Kidney (tissue), 14 donors: ENCODE results near the gene DAP3. TPM values are rescaled to one million over a fixed set of nuclear protein-coding genes. Genes with fewer than 3 reads are reported as not detected.

Source experiments
- DNase-seq, 5 donors: peaks; one replicate each; pipeline ENCODE4 v3.0.0-alpha.2; 2013 to 2020
- FAIRE-seq: peaks from 2 replicates; lab custom pipeline; 2012; peaks lifted over from hg19 to GRCh38; lab: Jason Lieb, UNC
- H3K27ac ChIP-seq, 2 donors: one replicate each; pipeline ENCODE4 v1.7.0; 2013; ENCODE audit warnings: low read depth in 2 of 2, low read length in 2 of 2, inconsistent platforms in 1 of 2
- H3K27me3 ChIP-seq: one replicate; pipeline ENCODE4 v1.7.1; 2013; ENCODE audit warnings: low read length, inconsistent platforms; ENCODE audit not compliant: control insufficient read depth, insufficient read depth
- H3K36me3 ChIP-seq, 3 donors: one replicate each; pipeline versions ENCODE4 v1.7.0 to v1.7.1; 2013; ENCODE audit warnings: low read length in 3 of 3, control low read depth in 1 of 3, inconsistent platforms in 1 of 3; ENCODE audit not compliant: insufficient read depth in 3 of 3, control insufficient read depth in 2 of 3
- H3K4me1 ChIP-seq, 3 donors: one replicate each; pipeline versions ENCODE4 v1.7.0 to v1.7.1; 2013; ENCODE audit warnings: low read length in 3 of 3, inconsistent platforms in 1 of 3, low read depth in 1 of 3; ENCODE audit not compliant: control insufficient read depth in 2 of 3, insufficient read depth in 2 of 3
- H3K4me3 ChIP-seq, 3 donors: one replicate each; pipeline versions ENCODE4 v1.7.0 to v1.8.1; 2013; ENCODE audit warnings: low read length in 3 of 3, control low read depth in 1 of 3, inconsistent platforms in 1 of 3
- H3K9ac ChIP-seq, 3 donors: one replicate each; pipeline versions ENCODE4 v1.7.0 to v1.7.1; 2013; ENCODE audit warnings: low read length in 3 of 3, control low read depth in 1 of 3, inconsistent platforms in 1 of 3
- H3K9me3 ChIP-seq, 3 donors: one replicate each; pipeline versions ENCODE4 v1.7.0 to v1.7.1; 2013; ENCODE audit warnings: low read length in 3 of 3, control low read depth in 1 of 3, inconsistent platforms in 1 of 3; ENCODE audit not compliant: control insufficient read depth in 2 of 3, insufficient read depth in 1 of 3
- intact Hi-C: fragments of 100-400 bp; cut with DNase I; formaldehyde crosslinking; loops from one replicate; pipeline ENCODE4 v1.11.1; 2022
- polyA plus RNA-seq: library from polyadenylated mRNA; stranded (reverse); fragments of 350-450 nt; fragmentation: Illumina TruSeq; extraction: RNeasy Lipid Tissue Mini Kit (QIAGEN cat#74804); gene quantifications from one replicate; pipeline ENCODE4 v1.2.3, GENCODE V29; 2014; ENCODE audit warnings: low read depth, low replicate concordance; ENCODE audit not compliant: insufficient read depth
- total RNA-seq: library from RNA; stranded (reverse); fragmentation: NEBNext Ultra II Directional; extraction: Animal tissue kit (Norgen Biotek cat#: 25700); gene quantifications from one replicate; pipeline ENCODE4 v1.2.1, GENCODE V29; 2021
- TF ChIP-seq, protein P1 (sequence below): IDR thresholded peaks from 3 replicates; pipeline ENCODE4 v1.5.1; 2012; ENCODE audit warnings: mild to moderate bottlenecking, moderate library complexity, borderline replicate concordance; ENCODE audit not compliant: insufficient read depth; ENCODE audit errors: extremely low read depth
- donor health status: control.
- donor health status: control.
- donor health status: control.
- donor health status: control.
- donor health status: control.
- donor health status: DM: yes; HTN: yes; CAD: no.
- donor health status: Normal renal cell carcinoma (clear cell type).

DAP3 gene
- total and polyA plus RNA-seq, 2 donors from 2014 or later = 85.2 to 92.2 TPM

DNA sequence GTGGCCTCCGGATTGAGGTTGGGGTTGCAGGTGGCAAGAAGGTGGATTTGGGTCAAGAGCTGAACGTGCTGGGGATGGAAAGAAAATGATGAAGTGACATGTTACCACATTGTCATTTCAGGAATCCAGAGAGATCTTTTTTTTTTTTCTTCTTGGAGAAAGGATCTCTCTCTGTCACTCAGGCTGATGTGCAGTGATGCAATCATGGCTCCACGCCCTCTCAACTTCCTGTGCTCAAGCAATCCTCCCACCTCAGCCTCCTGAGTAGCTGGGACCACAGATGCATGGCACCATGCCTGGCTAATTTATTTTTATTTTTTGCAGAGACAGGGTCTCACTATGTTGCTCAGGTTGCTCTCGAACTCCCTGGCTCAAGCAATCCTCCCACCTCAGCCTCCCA is 87.5 kb downstream of the DAP3 start:
- H3K36me3 ChIP-seq = peaks cover 5 to 46% (median 23%) of the 10 kb centered on the region in 3 donors
- intact Hi-C loops = no loop called here
- no peak for FAIRE-seq

DNA sequence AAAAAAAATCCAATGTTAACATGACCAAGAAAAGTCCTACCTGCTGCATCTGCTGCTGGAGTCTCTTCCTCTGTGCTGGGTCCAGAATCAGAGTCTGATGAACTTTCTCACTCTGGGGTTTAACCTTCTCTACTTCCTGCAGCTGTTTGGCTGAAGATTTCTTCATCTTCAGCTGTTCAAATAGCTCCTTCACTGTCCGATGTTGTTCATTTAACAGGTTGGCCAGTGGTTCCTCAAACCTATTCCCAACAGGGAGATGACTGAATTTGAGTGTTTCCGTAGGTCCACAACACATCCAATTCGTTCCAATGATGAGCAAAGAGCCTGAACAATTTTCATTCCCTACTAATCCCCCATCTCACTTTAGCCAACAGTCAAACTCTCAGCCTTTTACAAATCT is 88.7 kb downstream of the DAP3 start:
- Histone ChIP-seq H3K4me3 (no peak overlapping the region), H3K36me3 (peaks cover 5 to 39% (median 24%) of the 10 kb centered on the region in 3 donors), H3K9me3 (no peaks in the 10 kb centered on the region), H3K27me3 (no peaks in the 10 kb centered on the region), H3K4me1 (no peaks in the 10 kb centered on the region), H3K9ac (no peak overlapping the region), H3K27ac (no peak overlapping the region)
- FAIRE-seq = no peak
- DNase-seq = no peak
- intact Hi-C loops = no loop called here
- TF ChIP-seq, protein P1, sequence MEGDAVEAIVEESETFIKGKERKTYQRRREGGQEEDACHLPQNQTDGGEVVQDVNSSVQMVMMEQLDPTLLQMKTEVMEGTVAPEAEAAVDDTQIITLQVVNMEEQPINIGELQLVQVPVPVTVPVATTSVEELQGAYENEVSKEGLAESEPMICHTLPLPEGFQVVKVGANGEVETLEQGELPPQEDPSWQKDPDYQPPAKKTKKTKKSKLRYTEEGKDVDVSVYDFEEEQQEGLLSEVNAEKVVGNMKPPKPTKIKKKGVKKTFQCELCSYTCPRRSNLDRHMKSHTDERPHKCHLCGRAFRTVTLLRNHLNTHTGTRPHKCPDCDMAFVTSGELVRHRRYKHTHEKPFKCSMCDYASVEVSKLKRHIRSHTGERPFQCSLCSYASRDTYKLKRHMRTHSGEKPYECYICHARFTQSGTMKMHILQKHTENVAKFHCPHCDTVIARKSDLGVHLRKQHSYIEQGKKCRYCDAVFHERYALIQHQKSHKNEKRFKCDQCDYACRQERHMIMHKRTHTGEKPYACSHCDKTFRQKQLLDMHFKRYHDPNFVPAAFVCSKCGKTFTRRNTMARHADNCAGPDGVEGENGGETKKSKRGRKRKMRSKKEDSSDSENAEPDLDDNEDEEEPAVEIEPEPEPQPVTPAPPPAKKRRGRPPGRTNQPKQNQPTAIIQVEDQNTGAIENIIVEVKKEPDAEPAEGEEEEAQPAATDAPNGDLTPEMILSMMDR = no peak

More for the DNA sequence above, 87.5 kb downstream of the DAP3 start:
- Histone ChIP-seq H3K9ac (no peak overlapping the region), H3K27me3 (no peaks in the 10 kb centered on the region), H3K27ac (no peak overlapping the region), H3K9me3 (no peaks in the 10 kb centered on the region), H3K4me1 (no peaks in the 10 kb centered on the region), H3K4me3 (no peak overlapping the region)
- DNase-seq = no peak
- TF ChIP-seq, protein P1 = no peak

Other genes starting within 250 kb of the DAP3 start
- gene ASH1L, start 126.3 kb upstream of the DAP3 start, total RNA-seq = 68.5 TPM
- 4.2 TPM for gene ASH1L, start 126.3 kb upstream of the DAP3 start, polyA plus RNA-seq
- 54.0 TPM for gene MSTO1, start 78.9 kb upstream of the DAP3 start, total RNA-seq
- 25.3 TPM for gene MSTO1, start 78.9 kb upstream of the DAP3 start, polyA plus RNA-seq
- 67.1 TPM for gene YY1AP1, start 317 bp upstream of the DAP3 start, total RNA-seq
- 33.4 TPM for gene YY1AP1, start 317 bp upstream of the DAP3 start, polyA plus RNA-seq
- 62.1 TPM for gene GON4L, start 168.1 kb downstream of the DAP3 start, total RNA-seq
- gene GON4L, start 168.1 kb downstream of the DAP3 start, polyA plus RNA-seq = 14.2 TPM
- gene SYT11, start 170.5 kb downstream of the DAP3 start, total RNA-seq = 16.8 TPM
- 8.4 TPM for gene SYT11, start 170.5 kb downstream of the DAP3 start, polyA plus RNA-seq
- gene RIT1, start 222.3 kb downstream of the DAP3 start, total RNA-seq = 40.8 TPM
- gene RIT1, start 222.3 kb downstream of the DAP3 start, polyA plus RNA-seq = 33.2 TPM
- 57.4 TPM for gene KHDC4, start 245.3 kb downstream of the DAP3 start, total RNA-seq
- gene KHDC4, start 245.3 kb downstream of the DAP3 start, polyA plus RNA-seq = 19.8 TPM